Stimulated activated naive B cell treated with anti-CD40 and anti-IgM and Interleukin-4, amounts not matched to agents 10 μg/mL and 1 μg/mL and 100 μg/mL, for 72 hours (primary cell): ENCODE measurements around the gene GLYAT.

Experiments used
- ATAC-seq, 2 donors: fragments of 150-1000 bp; cut with Tn5 transposase; replicated peaks; 2 replicates each; pipeline ENCODE4 v1.10.0; 2021; ENCODE audit warnings: moderate library complexity in 1 of 2
- DNase-seq: peaks from one replicate; pipeline ENCODE4 v3.0.0; 2021
- H3K27ac Mint-ChIP-seq: one replicate; pipeline ENCODE4 v1.8.0; 2022; ENCODE audit warnings: mild to moderate bottlenecking, mixed read lengths
- H3K27me3 Mint-ChIP-seq, 2 donors: one replicate each; pipeline ENCODE4 v1.8.0; 2022; ENCODE audit warnings: mixed read lengths in 2 of 2
- H3K36me3 Mint-ChIP-seq, 2 donors: one replicate each; pipeline ENCODE4 v1.8.0; 2022; ENCODE audit warnings: mixed read lengths in 2 of 2, mild to moderate bottlenecking in 1 of 2
- H3K4me1 Mint-ChIP-seq, 2 donors: one replicate each; pipeline ENCODE4 v1.8.0; 2022; ENCODE audit warnings: mixed read lengths in 2 of 2, mild to moderate bottlenecking in 1 of 2
- H3K4me3 Mint-ChIP-seq, 2 donors: one replicate each; pipeline ENCODE4 v1.8.0; 2022; ENCODE audit warnings: mild to moderate bottlenecking in 2 of 2, mixed read lengths in 2 of 2, moderate library complexity in 1 of 2
- H3K9me3 Mint-ChIP-seq, 2 donors: one replicate each; pipeline ENCODE4 v1.8.0; 2022; ENCODE audit warnings: mixed read lengths in 2 of 2, mild to moderate bottlenecking in 1 of 2

GLYAT gene

DNA sequence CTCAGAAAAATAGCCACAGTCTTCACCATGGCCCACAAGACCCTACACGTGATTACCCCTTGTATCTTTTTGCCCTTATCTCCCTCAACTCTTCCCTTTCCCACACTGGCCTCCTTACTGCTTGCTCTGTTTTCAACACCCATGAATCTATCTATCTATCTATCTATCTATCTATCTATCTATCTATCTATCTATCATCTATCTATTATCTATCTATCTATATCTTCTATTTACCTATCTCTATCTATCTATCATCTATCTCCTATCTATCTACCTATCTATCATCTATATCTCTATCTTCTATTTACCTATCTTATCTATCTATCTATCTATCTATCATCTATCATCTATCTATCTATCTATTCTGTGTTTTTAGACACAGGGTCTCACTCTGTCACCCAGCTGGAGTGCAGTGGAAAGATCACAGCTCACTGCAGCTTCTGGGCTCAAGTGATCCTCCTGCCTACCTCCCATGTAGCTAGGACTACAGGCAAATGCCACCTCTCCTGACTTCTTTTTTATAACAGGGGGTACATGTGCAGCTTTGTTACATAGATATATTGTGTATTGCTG, 55.1 kb downstream of the GLYAT start:
- ATAC-seq (no peak), DNase-seq (no peak)
- Mint-ChIP-seq H3K36me3 (no peaks in the 10 kb centered on the region), H3K27me3 (peaks cover 9 to 13% of the 10 kb centered on the region in 2 donors), H3K9me3 (no peaks in the 10 kb centered on the region), H3K4me1 (no peaks in the 10 kb centered on the region), H3K4me3 (no peak overlapping the region), H3K27ac (no peak overlapping the region)

DNA sequence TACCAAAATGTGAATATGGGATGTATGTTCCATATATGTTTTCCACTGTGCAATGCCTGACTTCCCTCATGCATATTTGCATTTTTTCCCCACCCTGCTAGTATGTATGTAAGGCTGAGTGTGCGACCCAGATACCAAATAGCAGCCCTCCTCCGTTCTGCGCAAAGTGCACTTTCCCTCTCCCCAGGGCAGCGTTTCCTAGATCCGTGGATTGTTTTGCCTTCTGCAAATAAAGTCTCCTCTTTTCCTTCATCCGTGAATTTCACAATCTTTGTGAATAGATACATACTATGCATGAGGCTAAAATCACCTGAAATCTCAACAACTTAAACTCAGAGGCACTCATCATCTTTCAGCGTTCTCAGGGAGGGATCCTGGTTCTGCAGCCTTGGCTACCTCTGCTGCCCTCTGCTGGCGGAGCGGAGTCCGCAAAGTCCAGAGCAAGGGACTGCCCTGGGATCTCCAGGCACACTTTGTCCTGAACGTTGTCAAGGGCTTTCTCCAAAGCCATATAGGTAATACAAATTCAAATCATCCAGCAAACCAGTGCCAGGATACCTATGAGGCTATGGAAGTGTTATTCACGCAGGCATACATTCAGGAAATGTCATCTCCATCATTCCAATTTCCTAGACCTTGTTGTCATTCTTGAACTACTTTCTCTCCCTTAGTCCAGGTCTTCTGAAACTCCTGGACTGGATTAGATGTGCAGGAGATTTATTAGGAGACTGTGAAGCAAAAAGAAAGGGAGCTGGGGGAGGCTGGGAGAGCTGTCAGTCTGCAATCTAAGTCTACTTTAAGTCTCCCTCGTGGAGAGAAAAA, 56.2 kb downstream of the GLYAT start:
- Mint-ChIP-seq H3K9me3 (no peaks in the 10 kb centered on the region), H3K4me3 (no peak overlapping the region), H3K27ac (no peak overlapping the region), H3K27me3 (peaks cover 2 to 6% of the 10 kb centered on the region in 2 donors), H3K36me3 (no peaks in the 10 kb centered on the region), H3K4me1 (no peaks in the 10 kb centered on the region)
- DNase-seq (peak; percentile 46), ATAC-seq (peak; percentile 95 to 98)

DNA sequence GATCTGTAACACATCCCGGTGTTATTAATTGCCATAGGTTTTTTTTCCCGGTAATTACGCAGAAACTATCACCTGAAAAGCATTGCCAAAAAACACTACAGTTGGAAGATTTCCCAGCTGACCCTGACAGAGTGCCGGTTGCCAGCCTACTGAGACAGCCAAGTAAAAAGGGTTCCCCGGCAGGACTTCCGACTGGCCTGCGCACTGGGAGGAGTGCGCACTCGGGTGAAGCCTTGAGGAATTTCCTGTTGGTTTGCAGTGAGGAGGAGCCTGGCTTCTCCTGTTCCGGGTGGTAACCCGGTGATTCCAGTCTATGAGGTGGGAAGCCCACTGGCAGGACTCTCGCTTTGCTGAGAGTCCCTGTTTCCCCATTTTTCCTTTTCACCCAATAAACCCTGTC, 57.1 kb downstream of the GLYAT start:
- no peak for ATAC-seq

DNA sequence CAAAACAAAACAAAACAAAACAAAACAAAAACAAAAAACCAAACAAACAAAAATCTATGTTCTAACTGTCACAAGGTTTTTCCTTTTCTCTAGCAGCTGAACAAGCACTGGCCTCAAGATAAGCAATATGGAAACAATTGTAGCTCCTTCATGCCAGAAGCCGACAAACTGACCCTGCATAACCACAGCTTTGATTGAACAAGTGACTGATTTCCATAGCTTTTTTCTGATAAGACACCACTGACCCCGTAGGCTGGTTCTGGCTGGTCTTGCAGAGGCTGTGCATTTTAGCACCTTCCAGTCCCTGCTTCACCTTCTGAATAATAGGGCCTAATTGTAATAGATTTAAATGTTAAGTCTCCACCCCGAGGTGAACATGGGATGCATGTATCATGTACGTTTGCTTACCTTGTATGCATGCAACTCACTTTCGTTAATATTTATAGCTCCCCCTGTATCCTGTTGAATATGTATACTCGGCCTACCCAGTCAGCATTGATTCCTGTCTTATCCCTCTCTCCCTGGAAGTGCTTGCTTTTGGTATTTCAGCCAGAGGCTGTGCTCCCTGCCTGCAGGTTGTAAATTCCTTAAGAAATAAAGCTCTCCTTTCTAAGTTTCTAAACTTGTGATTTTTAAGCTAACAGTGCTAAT, 59.6 kb downstream of the GLYAT start:
- H3K27ac Mint-ChIP-seq = no peak overlapping the region
- no peaks in the 10 kb centered on the region for H3K36me3 Mint-ChIP-seq
- H3K27me3 Mint-ChIP-seq = no peaks in the 10 kb centered on the region
- H3K4me3 Mint-ChIP-seq = no peak overlapping the region
- DNase-seq (no peak), ATAC-seq (no peak)
- H3K9me3 Mint-ChIP-seq = no peaks in the 10 kb centered on the region
- no peaks in the 10 kb centered on the region for H3K4me1 Mint-ChIP-seq

More for the DNA sequence above, 57.1 kb downstream of the GLYAT start:
- H3K27ac Mint-ChIP-seq = no peak overlapping the region
- no peak overlapping the region for H3K4me3 Mint-ChIP-seq
- DNase-seq = no peak
- peaks cover 0 to 5% of the 10 kb centered on the region in 2 donors for H3K27me3 Mint-ChIP-seq
- no peaks in the 10 kb centered on the region for H3K9me3 Mint-ChIP-seq
- H3K4me1 Mint-ChIP-seq = no peaks in the 10 kb centered on the region
- no peaks in the 10 kb centered on the region for H3K36me3 Mint-ChIP-seq

DNA sequence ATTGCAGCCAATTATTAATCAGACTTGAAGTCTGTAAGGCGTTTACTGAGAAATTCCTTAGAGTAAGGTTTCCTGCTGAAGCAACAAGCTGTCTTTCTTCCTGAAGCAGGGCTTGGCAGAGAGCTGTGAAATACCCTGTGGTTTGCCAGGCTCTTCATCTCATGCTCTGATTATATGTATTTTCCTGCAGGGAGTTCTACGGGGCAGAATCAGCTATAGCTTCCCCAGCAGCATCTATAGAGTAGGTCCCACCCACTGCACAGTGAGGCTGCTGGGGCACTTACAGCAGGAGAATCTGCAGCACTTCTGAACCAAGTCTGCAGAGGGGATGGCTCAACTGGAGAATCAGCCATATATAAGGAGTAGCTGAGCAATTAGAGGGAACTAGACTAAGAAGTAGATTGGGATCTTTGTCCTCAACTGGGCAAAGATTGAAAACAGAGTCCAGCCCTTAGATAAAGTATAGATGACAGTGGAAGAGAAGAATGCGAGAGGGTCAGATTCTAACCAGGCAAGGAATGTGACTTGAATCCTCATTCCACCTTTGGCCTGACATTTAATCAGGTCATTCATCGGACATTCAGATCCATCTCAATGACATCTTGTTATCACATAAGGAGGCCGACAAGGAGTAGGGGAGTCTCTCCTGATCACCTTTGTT, 71.7 kb downstream of the GLYAT start:
- DNase-seq = no peak
- no peak for ATAC-seq
- H3K4me1 Mint-ChIP-seq = no peaks in the 10 kb centered on the region
- no peak overlapping the region for H3K4me3 Mint-ChIP-seq
- peaks cover 0 to 2% of the 10 kb centered on the region in 2 donors for H3K9me3 Mint-ChIP-seq
- peaks cover 17 to 19% of the 10 kb centered on the region in 2 donors for H3K27me3 Mint-ChIP-seq
- no peak overlapping the region for H3K27ac Mint-ChIP-seq
- no peaks in the 10 kb centered on the region for H3K36me3 Mint-ChIP-seq

- Mint-ChIP-seq H3K9me3 (peaks cover 0 to 2% of the 10 kb centered on the region in 2 donors), H3K4me3 (no peak overlapping the region), H3K27me3 (peaks cover 17 to 19% of the 10 kb centered on the region in 2 donors), H3K27ac (no peak overlapping the region), H3K4me1 (peaks cover under 1 to 2% of the 10 kb centered on the region in 2 donors), H3K36me3 (no peaks in the 10 kb centered on the region)
- DNase-seq = no peak
- no peak for ATAC-seq
These were observed 72.3 kb downstream of the GLYAT start for GRCh38 chr11:58659404-58659803.
